Measurements from ENCODE around the gene ITGB1BP1. TPM values are rescaled to one million over a fixed set of nuclear protein-coding genes. Genes with fewer than 3 reads are reported as not detected.

ITGB1BP1 gene
- total and polyA plus RNA-seq, 12 donors: 51.4 to 224 (median 134) TPM

DNA sequence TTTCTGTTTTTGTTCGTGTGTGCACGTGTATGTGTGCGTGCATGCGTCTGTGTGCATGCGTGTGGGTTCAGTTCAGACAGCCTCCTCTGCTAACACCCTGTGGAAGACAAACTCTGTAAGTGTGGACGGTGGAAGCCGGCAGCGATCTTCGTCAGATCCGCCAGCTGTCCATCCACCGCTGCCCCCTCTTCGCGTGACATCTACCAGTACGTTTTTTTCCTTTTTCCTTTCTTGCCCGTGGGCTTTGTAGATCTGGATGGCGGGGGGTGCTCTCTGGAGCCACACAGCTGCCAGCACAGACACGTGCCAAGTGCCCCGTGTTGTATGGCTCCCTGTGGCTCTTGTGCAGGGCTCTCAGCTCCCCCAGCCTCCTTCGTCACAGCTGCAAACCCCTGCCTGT is 32.3 kb downstream of the ITGB1BP1 start:
- Histone ChIP-seq H3K4me3 (no peak overlapping the region), H3K4me1 (peaks cover 6 to 37% (median 27%) of the 10 kb centered on the region in 9 donors), H3K9me3 (no peaks in the 10 kb centered on the region), H3K27me3 (no peaks in the 10 kb centered on the region), H3K36me3 (peaks cover 0 to 86% (median 5%) of the 10 kb centered on the region in 9 donors), H3K27ac (no peak overlapping the region)
- no peak for DNase-seq
- ATAC-seq: no peak
- TF ChIP-seq, protein P1, sequence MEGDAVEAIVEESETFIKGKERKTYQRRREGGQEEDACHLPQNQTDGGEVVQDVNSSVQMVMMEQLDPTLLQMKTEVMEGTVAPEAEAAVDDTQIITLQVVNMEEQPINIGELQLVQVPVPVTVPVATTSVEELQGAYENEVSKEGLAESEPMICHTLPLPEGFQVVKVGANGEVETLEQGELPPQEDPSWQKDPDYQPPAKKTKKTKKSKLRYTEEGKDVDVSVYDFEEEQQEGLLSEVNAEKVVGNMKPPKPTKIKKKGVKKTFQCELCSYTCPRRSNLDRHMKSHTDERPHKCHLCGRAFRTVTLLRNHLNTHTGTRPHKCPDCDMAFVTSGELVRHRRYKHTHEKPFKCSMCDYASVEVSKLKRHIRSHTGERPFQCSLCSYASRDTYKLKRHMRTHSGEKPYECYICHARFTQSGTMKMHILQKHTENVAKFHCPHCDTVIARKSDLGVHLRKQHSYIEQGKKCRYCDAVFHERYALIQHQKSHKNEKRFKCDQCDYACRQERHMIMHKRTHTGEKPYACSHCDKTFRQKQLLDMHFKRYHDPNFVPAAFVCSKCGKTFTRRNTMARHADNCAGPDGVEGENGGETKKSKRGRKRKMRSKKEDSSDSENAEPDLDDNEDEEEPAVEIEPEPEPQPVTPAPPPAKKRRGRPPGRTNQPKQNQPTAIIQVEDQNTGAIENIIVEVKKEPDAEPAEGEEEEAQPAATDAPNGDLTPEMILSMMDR (IDR thresholded peaks at IDR 0.05): no peak
- 94 to 95% methylated on average over 19 of the region's 19 CpGs for WGBS, 2 donors
- intact Hi-C loops (cut with DNase I): no loop called here

DNA sequence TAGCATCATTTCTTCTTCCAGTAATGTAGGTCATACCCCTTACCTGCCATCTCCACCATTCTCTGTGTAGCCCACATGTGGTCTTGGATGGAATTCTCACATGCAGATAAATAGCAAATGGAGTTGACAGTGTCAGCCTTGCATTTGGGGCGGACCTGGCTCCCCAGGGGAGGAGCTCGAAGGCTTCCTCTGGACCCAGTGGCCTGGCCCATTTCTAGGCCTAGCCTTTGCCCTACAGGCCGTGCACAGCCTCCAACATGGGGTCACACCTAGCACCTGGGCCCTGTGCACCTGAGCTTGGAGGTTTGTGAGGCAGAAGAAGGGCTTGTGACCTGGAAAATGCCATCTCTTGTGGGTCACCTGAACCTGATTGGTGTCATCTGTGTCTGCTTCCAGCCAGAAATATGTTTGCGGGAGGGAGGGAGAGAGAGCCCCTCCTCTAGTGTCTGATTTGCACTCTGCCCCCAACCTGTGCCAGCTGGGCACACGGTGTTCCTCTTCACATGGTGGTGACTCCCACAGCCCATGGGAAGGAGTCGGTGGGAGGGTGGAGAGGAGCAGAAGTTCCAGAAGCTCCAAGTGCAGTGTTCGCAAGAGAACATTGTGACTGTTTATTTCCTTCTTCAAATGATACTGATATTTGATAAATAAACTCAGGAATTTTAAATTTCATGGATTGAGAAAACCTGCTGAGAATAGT is 33.0 kb downstream of the ITGB1BP1 start:
- TF ChIP-seq, protein P1 (IDR thresholded peaks at IDR 0.05): no peak
- Histone ChIP-seq H3K4me1 (peaks cover 6 to 42% (median 31%) of the 10 kb centered on the region in 9 donors), H3K4me3 (no peak overlapping the region), H3K27me3 (no peaks in the 10 kb centered on the region), H3K9me3 (no peaks in the 10 kb centered on the region), H3K36me3 (peaks cover 0 to 86% (median 5%) of the 10 kb centered on the region in 9 donors), H3K27ac (no peak overlapping the region)
- WGBS, 2 donors: 85 to 94% methylated on average over 7 of the region's 7 CpGs
- intact Hi-C loops (cut with DNase I): no loop called here
- no peak for ATAC-seq
- DNase-seq: no peak

DNA sequence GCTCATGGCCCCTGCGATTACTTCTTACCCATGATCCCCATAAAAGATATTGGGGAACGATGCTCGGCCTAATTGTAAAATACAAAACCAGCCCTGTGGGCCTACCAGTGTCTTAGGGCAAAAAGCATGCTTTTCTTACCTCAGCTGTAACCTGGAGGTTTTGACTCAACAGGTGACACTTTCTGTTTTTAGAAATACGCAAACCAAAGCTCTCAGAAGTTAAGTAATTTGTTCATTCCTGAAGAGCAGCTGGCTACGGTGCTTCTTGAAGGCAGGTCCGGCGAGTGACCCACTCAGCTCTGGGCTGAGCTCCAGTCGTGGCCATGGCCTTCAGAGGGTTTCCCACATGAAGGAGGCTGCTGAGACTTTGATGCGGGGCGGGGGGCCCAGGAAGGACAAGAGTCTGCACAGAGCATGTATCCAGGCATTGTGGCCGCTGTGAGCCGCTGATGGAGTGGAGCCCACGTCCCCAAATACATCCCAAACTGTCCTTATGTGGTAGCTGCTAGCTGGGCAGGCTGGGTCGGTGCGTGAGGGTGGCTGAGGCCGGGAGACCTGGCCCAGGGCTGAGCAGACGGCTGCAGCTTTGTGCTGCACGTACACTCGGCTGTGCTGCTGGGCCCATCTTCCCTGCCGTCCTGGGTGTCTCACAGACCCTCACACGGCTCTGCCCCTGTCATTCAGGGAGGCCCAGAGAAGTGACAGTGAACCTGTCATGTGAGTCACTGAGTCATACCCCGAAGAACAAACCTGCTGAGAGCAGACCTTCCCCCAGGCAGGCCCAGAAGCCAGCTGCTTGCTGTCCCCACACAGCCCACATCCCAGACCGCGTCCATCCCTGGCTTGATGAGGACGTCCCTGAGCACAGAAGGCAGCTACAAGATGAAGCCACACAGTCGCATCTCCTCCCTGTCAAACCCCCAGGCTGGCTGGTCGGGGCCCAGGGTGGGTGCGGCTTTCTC is 34.1 kb downstream of the ITGB1BP1 start:
- Histone ChIP-seq H3K9me3 (no peaks in the 10 kb centered on the region), H3K36me3 (peaks cover 0 to 86% (median 5%) of the 10 kb centered on the region in 9 donors), H3K4me3 (no peak overlapping the region), H3K27me3 (no peaks in the 10 kb centered on the region), H3K27ac (no peak overlapping the region), H3K4me1 (peaks cover 6 to 41% (median 30%) of the 10 kb centered on the region in 9 donors)
- WGBS, 2 donors: 90 to 91% methylated on average over 28 of the region's 28 CpGs
- intact Hi-C loops (cut with DNase I): no loop called here
- no peak for ATAC-seq
- DNase-seq: no peak
- TF ChIP-seq, protein P1 (IDR thresholded peaks at IDR 0.05): no peak

DNA sequence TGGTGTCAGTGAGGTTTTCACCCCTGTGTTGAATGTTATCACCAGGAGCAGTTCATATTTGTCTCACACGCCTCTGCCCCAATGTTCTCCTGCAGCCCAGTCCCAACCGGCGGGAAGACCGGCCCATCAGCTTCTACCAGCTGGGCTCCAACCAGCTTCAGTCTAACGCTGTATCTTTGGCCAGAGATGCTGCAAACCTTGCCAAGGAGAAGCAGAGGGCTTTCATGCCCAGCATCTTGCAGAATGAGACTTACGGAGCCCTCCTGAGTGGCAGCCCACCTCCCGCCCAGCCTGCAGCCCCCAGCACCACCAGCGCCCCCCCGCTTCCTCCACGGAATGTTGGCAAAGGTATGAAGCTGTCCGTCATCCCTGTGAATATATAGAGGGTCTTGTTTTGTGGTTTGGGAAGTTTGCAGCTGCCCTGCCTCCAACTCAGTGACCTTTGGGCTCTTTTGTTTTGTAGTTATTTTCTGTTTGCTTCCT is 35.1 kb downstream of the ITGB1BP1 start:
- no peak overlapping the region for H3K27ac ChIP-seq
- H3K4me3 ChIP-seq: no peak overlapping the region
- 86 to 91% methylated on average over 11 of the region's 11 CpGs for WGBS, 2 donors
- no peak for DNase-seq
- TF ChIP-seq, protein P1 (IDR thresholded peaks at IDR 0.05): no peak
- ATAC-seq: no peak
- H3K27me3 ChIP-seq: no peaks in the 10 kb centered on the region
- peaks cover 0 to 90% (median 5%) of the 10 kb centered on the region in 9 donors for H3K36me3 ChIP-seq
- intact Hi-C loops (cut with DNase I): no loop called here
- H3K4me1 ChIP-seq: peaks cover 6 to 33% (median 23%) of the 10 kb centered on the region in 9 donors
- H3K9me3 ChIP-seq: no peaks in the 10 kb centered on the region
